SU-DHL-6 (cell line): ENCODE data around the gene KCNH6.

Experiments used
- EZH2phosphoT487 ChIP-seq: fragments of 200-600 bp; sonication (generic), shearing (Covaris generic); conservative IDR thresholded peaks from 2 replicates; pipeline ENCODE4 v1.6.1; 2018; ENCODE audit warnings: mild to moderate bottlenecking, antibody characterized with exemption, low read length, moderate library complexity, mixed read lengths
- TF ChIP-seq, protein P1 (sequence below): fragments of 200-600 bp; sonication (generic); IDR thresholded peaks from one replicate; pipeline ENCODE4 v1.5.1; 2017; ENCODE audit warnings: antibody characterized with exemption, mild to moderate bottlenecking, low read length, moderate library complexity; ENCODE audit not compliant: insufficient read depth, poor library complexity, severe bottlenecking

GRCh38 chr17:63476459-63476853, 46.7 kb upstream of the KCNH6 start:
- TF ChIP-seq, protein P1, sequence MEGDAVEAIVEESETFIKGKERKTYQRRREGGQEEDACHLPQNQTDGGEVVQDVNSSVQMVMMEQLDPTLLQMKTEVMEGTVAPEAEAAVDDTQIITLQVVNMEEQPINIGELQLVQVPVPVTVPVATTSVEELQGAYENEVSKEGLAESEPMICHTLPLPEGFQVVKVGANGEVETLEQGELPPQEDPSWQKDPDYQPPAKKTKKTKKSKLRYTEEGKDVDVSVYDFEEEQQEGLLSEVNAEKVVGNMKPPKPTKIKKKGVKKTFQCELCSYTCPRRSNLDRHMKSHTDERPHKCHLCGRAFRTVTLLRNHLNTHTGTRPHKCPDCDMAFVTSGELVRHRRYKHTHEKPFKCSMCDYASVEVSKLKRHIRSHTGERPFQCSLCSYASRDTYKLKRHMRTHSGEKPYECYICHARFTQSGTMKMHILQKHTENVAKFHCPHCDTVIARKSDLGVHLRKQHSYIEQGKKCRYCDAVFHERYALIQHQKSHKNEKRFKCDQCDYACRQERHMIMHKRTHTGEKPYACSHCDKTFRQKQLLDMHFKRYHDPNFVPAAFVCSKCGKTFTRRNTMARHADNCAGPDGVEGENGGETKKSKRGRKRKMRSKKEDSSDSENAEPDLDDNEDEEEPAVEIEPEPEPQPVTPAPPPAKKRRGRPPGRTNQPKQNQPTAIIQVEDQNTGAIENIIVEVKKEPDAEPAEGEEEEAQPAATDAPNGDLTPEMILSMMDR = no peak
- TF ChIP-seq EZH2phosphoT487 = no peak
